ENCODE data around the gene PSG3. TPM values are rescaled to one million over a fixed set of nuclear protein-coding genes. Genes with fewer than 3 reads are reported as not detected.

Gene PSG3
- polyA plus RNA-seq, 2 of the 4 experiments (the other 2 are of a cell fraction): not detected

- CTCF ChIA-PET: interaction anchor here (0.7 to 10.6 kb wide), 14 partner anchors 9 to 510 kb away, joined by 3 to 135 read pairs (median 4); partner anchors contain the start of gene PSG3
- Histone ChIP-seq H3K9me3 (no peaks in the 10 kb centered on the region), H3K4me2 (peak overlapping the region; percentile 5; the same call in 1 of the 3 replicates), H3K27ac (no peak overlapping the region), H3K4me1 (no peaks in the 10 kb centered on the region), H3K4me3 (no peak overlapping the region)
- ATAC-seq (no peak), FAIRE-seq (peak; percentile 91), DNase-seq (ENCODE audit: low read depth in 1 of 2, low spot score in 1 of 2) (peak in 1 of 2 experiments; percentile 26)
- POLR2A ChIA-PET: no interaction called here
- TF ChIP-seq, protein P1, sequence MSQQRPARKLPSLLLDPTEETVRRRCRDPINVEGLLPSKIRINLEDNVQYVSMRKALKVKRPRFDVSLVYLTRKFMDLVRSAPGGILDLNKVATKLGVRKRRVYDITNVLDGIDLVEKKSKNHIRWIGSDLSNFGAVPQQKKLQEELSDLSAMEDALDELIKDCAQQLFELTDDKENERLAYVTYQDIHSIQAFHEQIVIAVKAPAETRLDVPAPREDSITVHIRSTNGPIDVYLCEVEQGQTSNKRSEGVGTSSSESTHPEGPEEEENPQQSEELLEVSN (IDR thresholded peaks at IDR 0.05; ENCODE audit: borderline replicate concordance, low read depth): no peak
- 0 out of 2 replicates have a peak, but pooled peaks have one; percentile 33 for TF ChIP-seq GATA3 (IDR thresholded peaks at IDR 0.05; ENCODE audit: borderline replicate concordance)
- 37% methylated on average over 12 of the region's 12 CpGs for WGBS (ENCODE audit: missing lambda C conversion rate)
Observed at GRCh38 chr19:42695811-42696503, 44.3 kb downstream of the PSG3 start.

GRCh38 chr19:42693760-42694350, 46.4 kb downstream of the PSG3 start:
- Histone ChIP-seq H3K27ac (no peak overlapping the region), H3K4me3 (no peak overlapping the region), H3K4me1 (no peaks in the 10 kb centered on the region), H3K4me2 (no peak overlapping the region), H3K9me3 (no peaks in the 10 kb centered on the region)
- FAIRE-seq: peak; percentile 99
- ATAC-seq: peak; percentile 97 to 99
- WGBS (ENCODE audit: missing lambda C conversion rate): 11% methylated on average over 5 of the region's 5 CpGs
- DNase-seq (ENCODE audit: low read depth in 1 of 2, low spot score in 1 of 2): peak; percentile 85 to 98
- CTCF ChIA-PET: interaction anchor here (0.5 to 10.6 kb wide), 78 partner anchors 9 to 787 kb away, joined by 3 to 135 read pairs (median 4); partner anchors contain the start of genes PSG3 and PSG8
- POLR2A ChIA-PET: no interaction called here
- TF ChIP-seq ATOH8 (CRISPR knock-in tag; IDR thresholded peaks at IDR 0.05; ENCODE audit: low read depth) (no peak), EP300 (IDR thresholded peaks at IDR 0.05) (no peak), EHF (CRISPR knock-in tag; IDR thresholded peaks at IDR 0.05) (no peak), RCOR1 (IDR thresholded peaks at IDR 0.05; ENCODE audit: low read depth, low read length) (no peak), MAZ (IDR thresholded peaks at IDR 0.05; ENCODE audit: borderline replicate concordance, low read depth, low read length) (no peak), GATA3 (IDR thresholded peaks at IDR 0.05; ENCODE audit: borderline replicate concordance) (no peak), CBX2 (IDR thresholded peaks at IDR 0.05; ENCODE audit: borderline replicate concordance, low read depth) (no peak), BHLHE40 (IDR thresholded peaks at IDR 0.05; ENCODE audit: low read depth, low read length) (no peak), FOSL2 (IDR thresholded peaks at IDR 0.05) (no peak), FOSL2 (CRISPR knock-in tag; IDR thresholded peaks at IDR 0.05) (no peak), RAD21 (conservative IDR thresholded peaks at IDR 0.05 in 1 of 2, IDR thresholded peaks at IDR 0.05 in 1 of 2) (peak; percentile 97 to 99), TFCP2L1 (CRISPR knock-in tag; IDR thresholded peaks at IDR 0.05) (no peak), EHMT2 (IDR thresholded peaks at IDR 0.05; ENCODE audit: low read depth) (no peak), JUNB (IDR thresholded peaks at IDR 0.05) (no peak), CTCF (IDR thresholded peaks at IDR 0.05) (peak; percentile 99), CEBPB (IDR thresholded peaks at IDR 0.05) (peak in 1 of 2 experiments; percentile 63; a peak in 2 of 4 replicates), HEYL (CRISPR knock-in tag; IDR thresholded peaks at IDR 0.05) (no peak), ZNF302 (CRISPR knock-in tag; IDR thresholded peaks at IDR 0.05) (no peak), MAX (IDR thresholded peaks at IDR 0.05) (0 out of 2 replicates have a peak, but pooled peaks have one; percentile 18), SMC3 (IDR thresholded peaks at IDR 0.05) (peak; percentile 93), HOXB13 (CRISPR knock-in tag; IDR thresholded peaks at IDR 0.05; ENCODE audit: low read depth) (no peak), FOSB (CRISPR knock-in tag; IDR thresholded peaks at IDR 0.05) (no peak), POLR2A (IDR thresholded peaks at IDR 0.05; ENCODE audit: low read length) (no peak), REST (IDR thresholded peaks at IDR 0.05) (no peak)
- TF ChIP-seq, protein P1 (IDR thresholded peaks at IDR 0.05; ENCODE audit: borderline replicate concordance, low read depth): no peak
